GM23248 (cell line): Measurements from ENCODE around the gene RNF25. TPM values are rescaled to one million over a fixed set of nuclear protein-coding genes. Genes with fewer than 3 reads are reported as not detected.

Experiments used
- DNase-seq: peaks from one replicate; pipeline ENCODE4 v3.0.0-alpha.2; 2015
- H2AFZ ChIP-seq: fragments of 200-600 bp; sonication (generic); 2 replicates; pipeline ENCODE4 v1.6.1; 2016; ENCODE audit warnings: antibody characterized with exemption
- H3F3A ChIP-seq: fragments of 200-600 bp; sonication (generic); 2 replicates; pipeline ENCODE4 v1.6.1; 2016; ENCODE audit warnings: mild to moderate bottlenecking, antibody characterized with exemption, mixed run types; ENCODE audit not compliant: insufficient read depth
- H3K27ac ChIP-seq: fragments of 200-600 bp; sonication (generic); 2 replicates; pipeline ENCODE4 v1.5.1; 2016; ENCODE audit warnings: mild to moderate bottlenecking
- H3K27me3 ChIP-seq: fragments of 200-600 bp; sonication (generic); replicated peaks from 2 replicates; pipeline ENCODE4 v1.6.1; 2016; ENCODE audit warnings: mild to moderate bottlenecking; ENCODE audit not compliant: insufficient read depth
- H3K36me3 ChIP-seq: fragments of 200-600 bp; sonication (generic); 2 replicates; pipeline ENCODE4 v1.6.1; 2016; ENCODE audit warnings: low read depth, mild to moderate bottlenecking
- H3K4me1 ChIP-seq: fragments of 200-600 bp; sonication (generic); 2 replicates; pipeline ENCODE4 v1.6.1; 2016; ENCODE audit warnings: mild to moderate bottlenecking; ENCODE audit not compliant: insufficient read depth
- H3K4me2 ChIP-seq: fragments of 200-600 bp; sonication (generic); one replicate; pipeline ENCODE4 v1.6.1; 2016; ENCODE audit warnings: mild to moderate bottlenecking; ENCODE audit not compliant: unreplicated experiment
- H3K4me3 ChIP-seq: fragments of 200-600 bp; sonication (generic); 2 replicates; pipeline ENCODE4 v1.5.1; 2016; ENCODE audit warnings: mild to moderate bottlenecking
- H3K79me2 ChIP-seq: fragments of 200-600 bp; sonication (generic); 2 replicates; pipeline ENCODE4 v1.6.1; 2016; ENCODE audit warnings: mild to moderate bottlenecking; ENCODE audit not compliant: insufficient read depth
- H3K9ac ChIP-seq: fragments of 200-600 bp; sonication (generic); 2 replicates; pipeline ENCODE4 v1.6.1; 2016; ENCODE audit warnings: mild to moderate bottlenecking
- H3K9me2 ChIP-seq: fragments of 200-600 bp; sonication (generic); 2 replicates; pipeline ENCODE4 v1.6.1; 2016; ENCODE audit warnings: mixed run types, mild to moderate bottlenecking, moderate library complexity; ENCODE audit not compliant: insufficient read depth
- H3K9me3 ChIP-seq: fragments of 200-600 bp; sonication (generic); one replicate; pipeline ENCODE4 v1.6.1; 2017; ENCODE audit warnings: low read depth
- H4K20me1 ChIP-seq: fragments of 200-600 bp; sonication (generic); 2 replicates; pipeline ENCODE4 v1.6.0; 2016; ENCODE audit not compliant: insufficient read depth
- EZH2 ChIP-seq: fragments of 200-600 bp; sonication (generic); IDR thresholded peaks from 2 replicates; pipeline ENCODE4 v1.6.1; 2018; ENCODE audit warnings: antibody characterized with exemption, mild to moderate bottlenecking; ENCODE audit not compliant: insufficient read depth, poor library complexity, severe bottlenecking
- EZH2phosphoT487 ChIP-seq: fragments of 200-600 bp; sonication (generic); IDR thresholded peaks from 2 replicates; pipeline ENCODE4 v1.6.1; 2018; ENCODE audit warnings: antibody characterized with exemption, moderate library complexity, mild to moderate bottlenecking, low read depth; ENCODE audit not compliant: insufficient read depth
- WGBS, 2 experiments: methylation state at CpG; one replicate each; pipeline ENCODE4 v1.1.6; 2015 to 2017; ENCODE audit warnings: low lambda C conversion rate in 2 of 2, low coverage in 1 of 2; ENCODE audit errors: missing lambda C conversion rate in 2 of 2; 5-methylcytosine and 5-hydroxymethylcytosine counted together
- in situ Hi-C: fragments of 300-500 bp; cut with MboI; formaldehyde crosslinking; loops from 2 replicates; pipeline ENCODE4 v1.15.0; 2020
- polyA plus RNA-seq: library from polyadenylated mRNA; unstranded; fragments of >200 nt; fragmentation: Nextera tagmentation; extraction: Ambion mirVana; gene quantifications from 2 replicates; pipeline ENCODE4 v1.2.1, GENCODE V29; 2016
- total RNA-seq: library from RNA; depleted of rRNA; stranded (reverse); fragments of >200 nt; shearing (Covaris generic); gene quantifications from 2 replicates; pipeline ENCODE4 v1.2.3, GENCODE V29; 2014; rRNA removed

The RNF25 gene
- 31.7 and 37.4 TPM in 2 replicates for total RNA-seq
- polyA plus RNA-seq = 37.8 and 41.1 TPM in 2 replicates

GRCh38 chr2:218671654-218672566 lies at the start of gene RNF25, which contains the start of gene STK36:
RNF25 (minus strand) TSS chr2:218672002; CDS start chr2:218671970, 32 bp downstream.
STK36 (plus strand) TSS chr2:218672086; CDS start chr2:218672830, 744 bp downstream.
- Histone ChIP-seq H3K9ac (peak within 1 kb of the TSS; percentile 87), H3K9me3 (no peaks in the 10 kb centered on the region), H3K4me2 (peak within 1 kb of the TSS; percentile 84), H3K27me3 (no peaks in the 10 kb centered on the region), H3K4me3 (peak within 1 kb of the TSS; percentile 92), H4K20me1 (0 out of 2 replicates have a peak, but pooled peaks cover 5% of the 10 kb centered on the region), H3F3A (peaks cover 15% of the 10 kb centered on the region), H3K36me3 (peaks cover 8% of the 10 kb centered on the region), H3K4me1 (peaks cover 8% of the 10 kb centered on the region), H3K27ac (peak within 1 kb of the TSS; percentile 81), H3K9me2 (no peaks in the 10 kb centered on the region), H2AFZ (peak within 1 kb of the TSS; percentile 91), H3K79me2 (peaks cover 57% of the 10 kb centered on the region)
- TF ChIP-seq EZH2 (no peak), EZH2phosphoT487 (no peak)
- WGBS, 2 experiments = 0 to 1% methylated on average over 48 to 49 of the region's 49 CpGs
- peak; percentile 96 for DNase-seq
- in situ Hi-C loops = no loop called here

GRCh38 chr2:218721488-218721887 lies 49.7 kb upstream of the RNF25 start:
- 0 out of 2 replicates have a peak, but pooled peaks cover 11% of the 10 kb centered on the region for H3K4me1 ChIP-seq
- no peak overlapping the region for H2AFZ ChIP-seq
- H4K20me1 ChIP-seq = no peaks in the 10 kb centered on the region
- H3K4me2 ChIP-seq = no peak overlapping the region
- H3K27me3 ChIP-seq = no peaks in the 10 kb centered on the region
- no peak overlapping the region for H3K27ac ChIP-seq
- TF ChIP-seq EZH2phosphoT487 = no peak
- in situ Hi-C loops = loop anchor here (10.0 kb wide), 1 partner anchor 123 kb away; no protein-coding TSS in a partner anchor
- peaks cover 92% of the 10 kb centered on the region for H3K79me2 ChIP-seq
- peaks cover 5% of the 10 kb centered on the region; the same call in 1 of the 2 replicates for H3F3A ChIP-seq
- no peaks in the 10 kb centered on the region for H3K9me2 ChIP-seq
- H3K4me3 ChIP-seq = no peak overlapping the region
- no peaks in the 10 kb centered on the region for H3K9me3 ChIP-seq
- H3K9ac ChIP-seq = no peak overlapping the region
- H3K36me3 ChIP-seq = no peaks in the 10 kb centered on the region
- no peak for DNase-seq

GRCh38 chr2:218720048-218721041 lies 48.5 kb upstream of the RNF25 start:
- no peak for DNase-seq
- 0 out of 2 replicates have a peak, but pooled peaks cover 11% of the 10 kb centered on the region for H3K4me1 ChIP-seq
- H3K4me3 ChIP-seq = no peak overlapping the region
- peaks cover 92% of the 10 kb centered on the region for H3K79me2 ChIP-seq
- H3K9ac ChIP-seq = no peak overlapping the region
- no peaks in the 10 kb centered on the region for H3K27me3 ChIP-seq
- in situ Hi-C loops = loop anchor here (10.0 kb wide), 1 partner anchor 124 kb away; no protein-coding TSS in a partner anchor
- H2AFZ ChIP-seq = no peak overlapping the region
- H3K27ac ChIP-seq = no peak overlapping the region
- TF ChIP-seq EZH2 = no peak
- no peak for TF ChIP-seq EZH2phosphoT487
- H3F3A ChIP-seq = peaks cover 5% of the 10 kb centered on the region; the same call in 1 of the 2 replicates
- no peaks in the 10 kb centered on the region for H4K20me1 ChIP-seq
- WGBS, 2 experiments = 95 to 98% methylated on average over 19 of the region's 19 CpGs
- H3K9me2 ChIP-seq = no peaks in the 10 kb centered on the region
- no peaks in the 10 kb centered on the region for H3K36me3 ChIP-seq
- no peak overlapping the region for H3K4me2 ChIP-seq
- H3K9me3 ChIP-seq = no peaks in the 10 kb centered on the region

GRCh38 chr2:218719457-218719856 lies 47.7 kb upstream of the RNF25 start:
- no peaks in the 10 kb centered on the region for H3K9me2 ChIP-seq
- no peak for DNase-seq
- no peaks in the 10 kb centered on the region for H3K9me3 ChIP-seq
- H3K79me2 ChIP-seq = peaks cover 92% of the 10 kb centered on the region
- H3K4me1 ChIP-seq = 0 out of 2 replicates have a peak, but pooled peaks cover 11% of the 10 kb centered on the region
- no peaks in the 10 kb centered on the region for H3K27me3 ChIP-seq
- no peak overlapping the region for H3K27ac ChIP-seq
- 77 to 93% methylated on average over 3 of the region's 3 CpGs for WGBS, 2 experiments
- H3F3A ChIP-seq = peaks cover 5% of the 10 kb centered on the region; the same call in 1 of the 2 replicates
- H4K20me1 ChIP-seq = no peaks in the 10 kb centered on the region
- no peaks in the 10 kb centered on the region for H3K36me3 ChIP-seq
- no peak overlapping the region for H3K4me2 ChIP-seq
- H3K4me3 ChIP-seq = no peak overlapping the region
- TF ChIP-seq EZH2phosphoT487 = no peak
- no peak for TF ChIP-seq EZH2
- in situ Hi-C loops = no loop called here
- H3K9ac ChIP-seq = no peak overlapping the region
- H2AFZ ChIP-seq = no peak overlapping the region
